GM21515 (cell line): ENCODE results near the gene SLC6A17.

Experiments used
- ATAC-seq: cut with Tn5 transposase; IDR thresholded peaks from one replicate; pipeline ENCODE4 v1.9.1; 2021; ENCODE audit not compliant: unreplicated experiment

Gene SLC6A17

DNA sequence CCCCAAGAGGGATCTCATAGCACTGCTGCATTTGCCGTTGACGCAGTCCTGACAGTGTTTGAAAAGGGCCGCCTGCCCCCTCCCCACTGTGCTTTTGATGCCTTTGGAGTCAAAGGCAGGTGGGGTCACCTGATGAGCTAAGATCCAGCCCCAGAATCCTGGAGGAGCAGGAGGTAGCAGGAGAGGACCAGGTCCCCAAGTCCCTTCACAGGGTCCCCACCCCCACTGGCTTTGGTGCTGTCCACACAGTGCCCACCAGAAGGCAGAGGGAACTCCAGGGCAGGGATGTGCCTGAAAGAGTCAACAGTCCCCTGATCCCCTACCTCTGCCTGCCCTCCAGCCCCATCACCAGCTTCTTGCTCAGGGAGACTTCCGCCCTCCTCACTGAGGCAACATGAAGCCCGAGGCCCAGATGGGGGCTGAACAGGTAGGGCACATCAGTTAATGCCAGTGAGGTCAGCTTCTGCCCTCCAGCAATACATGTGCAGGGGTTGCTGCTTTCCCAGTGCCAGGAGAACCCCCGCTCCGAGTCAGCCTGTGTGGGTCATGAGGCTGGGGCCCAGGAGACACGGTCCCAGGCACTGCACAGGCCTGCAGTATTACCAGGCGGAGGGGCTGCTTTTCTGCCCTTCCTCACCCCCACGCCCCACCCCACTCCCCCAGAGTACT lies 51.0 kb downstream of the SLC6A17 start:
- no peak for ATAC-seq

DNA sequence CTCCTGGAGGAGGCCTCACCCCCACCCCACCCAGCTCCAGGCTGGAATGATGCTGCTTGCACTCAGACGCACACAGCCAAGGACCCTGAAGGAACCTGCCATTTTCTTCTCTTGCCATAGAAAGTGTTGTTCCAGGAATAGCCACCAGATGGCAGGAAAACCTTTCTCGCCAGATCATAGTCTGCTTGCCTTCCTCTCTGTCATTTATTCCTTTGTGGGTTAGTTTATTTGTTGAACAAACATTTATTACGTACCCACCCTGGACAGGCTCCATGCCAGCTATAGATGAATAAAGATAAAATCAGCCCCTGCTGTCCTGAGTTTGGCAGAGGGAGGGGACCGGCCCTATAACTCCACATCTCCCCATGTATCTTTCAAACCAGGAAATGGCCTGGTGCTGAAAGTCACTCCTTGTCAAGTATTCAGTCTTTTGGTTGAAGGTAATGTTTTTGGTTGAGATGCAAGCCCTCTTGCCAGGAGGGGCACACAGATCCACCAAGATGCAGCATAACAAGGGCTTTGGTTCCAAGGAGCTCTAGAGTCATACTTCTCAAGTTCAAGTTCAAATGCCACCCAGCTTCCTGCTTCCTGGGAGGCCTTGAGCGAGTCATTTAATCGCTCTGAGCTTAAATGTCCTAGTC lies 52.8 kb downstream of the SLC6A17 start:
- no peak for ATAC-seq

DNA sequence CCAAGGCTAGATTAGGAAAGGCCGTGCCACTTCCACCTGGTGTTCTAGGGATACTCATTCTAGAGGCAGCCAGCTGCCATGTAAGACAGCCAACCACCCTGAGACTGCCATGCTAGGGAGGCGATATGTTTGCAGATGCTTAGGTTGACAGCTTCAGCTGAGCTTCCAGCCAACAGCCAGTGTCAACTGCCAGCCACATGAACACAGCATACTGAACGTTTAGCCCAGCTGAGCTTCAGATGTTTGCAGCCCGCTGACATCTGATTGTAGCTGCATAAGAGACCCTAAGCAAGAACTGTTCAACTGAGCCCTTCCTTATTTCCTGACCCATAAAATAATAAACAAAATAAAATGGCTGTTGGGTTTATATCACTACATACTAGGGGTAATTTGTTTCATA lies 54.9 kb downstream of the SLC6A17 start:
- ATAC-seq: no peak

DNA sequence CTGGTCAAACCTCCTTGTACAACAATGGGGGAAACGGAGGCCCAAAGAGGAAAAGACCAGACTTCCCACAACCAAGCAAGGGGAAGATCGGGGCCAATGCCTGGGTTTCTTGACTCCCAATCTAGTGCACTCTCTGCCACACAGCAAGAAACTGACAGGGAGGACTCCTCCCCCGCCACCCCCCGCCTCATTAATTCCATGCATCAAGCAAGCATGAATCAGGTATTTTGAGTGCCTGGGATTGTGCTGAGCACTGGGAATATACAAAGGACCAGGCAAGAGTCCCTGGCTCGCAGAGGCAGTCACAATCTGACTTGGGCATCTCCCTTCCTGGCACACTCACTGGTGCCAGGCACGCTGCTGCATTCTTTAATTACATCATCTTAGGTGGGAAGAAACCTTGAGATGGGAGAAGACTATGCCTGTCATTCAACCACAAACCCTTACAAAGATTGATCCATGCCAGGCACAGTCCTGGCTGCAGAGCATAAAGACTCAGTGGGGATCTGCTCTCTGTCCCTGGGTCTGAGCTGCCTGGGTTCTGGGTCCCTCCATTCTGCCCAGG lies 55.4 kb downstream of the SLC6A17 start:
- ATAC-seq: no peak

DNA sequence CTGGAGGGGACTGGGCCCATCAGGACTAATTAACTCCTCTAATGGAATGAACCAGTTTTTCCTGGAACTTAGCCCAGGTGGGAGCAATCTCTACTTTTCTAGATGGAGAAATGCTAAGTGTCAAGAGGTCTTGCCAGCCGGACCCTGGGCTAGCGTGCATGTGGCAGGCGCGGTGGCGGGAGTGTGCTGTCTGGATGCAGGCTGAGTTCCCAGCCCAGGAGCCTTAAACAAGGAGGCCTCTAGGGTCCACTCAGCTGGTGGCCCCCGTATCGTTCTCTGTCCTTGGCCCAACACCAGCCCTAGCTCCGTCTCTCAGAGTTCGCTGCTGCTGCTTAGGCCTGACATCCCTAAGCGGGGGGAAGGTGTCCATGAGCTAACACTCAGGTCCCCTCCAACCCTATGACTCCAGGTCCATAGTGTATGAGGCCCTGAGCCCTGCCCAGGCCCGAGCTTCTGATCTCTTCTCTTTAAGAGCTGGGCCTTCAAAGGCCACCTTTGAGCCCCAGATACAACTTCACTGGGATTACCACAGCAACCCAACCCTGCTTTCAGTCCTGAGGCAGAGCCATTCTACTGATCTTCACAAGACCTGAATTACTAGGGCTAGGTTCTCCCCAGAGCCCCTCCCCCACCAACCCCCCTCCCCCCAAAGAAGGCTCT lies 56.1 kb downstream of the SLC6A17 start:
- no peak for ATAC-seq

DNA sequence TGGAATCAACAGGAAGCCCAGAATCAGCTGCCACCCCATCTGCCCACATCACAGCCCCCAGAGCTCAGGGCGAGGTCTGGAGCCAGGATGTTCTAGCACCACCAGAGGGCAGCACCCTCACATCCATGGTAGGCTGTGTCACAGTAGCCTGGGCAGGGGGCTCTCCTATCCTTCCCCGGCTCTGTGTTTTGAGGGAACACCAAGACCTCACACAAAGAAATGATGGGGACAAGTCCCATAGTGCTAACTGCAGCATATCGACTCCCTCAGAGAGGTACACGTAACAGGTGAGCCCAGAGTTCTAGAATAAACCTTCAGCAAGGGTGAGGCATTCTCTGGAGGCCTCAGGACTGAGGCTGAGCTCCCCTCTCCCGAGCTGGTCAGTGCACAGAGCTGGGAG lies 57.5 kb downstream of the SLC6A17 start:
- no peak for ATAC-seq

DNA sequence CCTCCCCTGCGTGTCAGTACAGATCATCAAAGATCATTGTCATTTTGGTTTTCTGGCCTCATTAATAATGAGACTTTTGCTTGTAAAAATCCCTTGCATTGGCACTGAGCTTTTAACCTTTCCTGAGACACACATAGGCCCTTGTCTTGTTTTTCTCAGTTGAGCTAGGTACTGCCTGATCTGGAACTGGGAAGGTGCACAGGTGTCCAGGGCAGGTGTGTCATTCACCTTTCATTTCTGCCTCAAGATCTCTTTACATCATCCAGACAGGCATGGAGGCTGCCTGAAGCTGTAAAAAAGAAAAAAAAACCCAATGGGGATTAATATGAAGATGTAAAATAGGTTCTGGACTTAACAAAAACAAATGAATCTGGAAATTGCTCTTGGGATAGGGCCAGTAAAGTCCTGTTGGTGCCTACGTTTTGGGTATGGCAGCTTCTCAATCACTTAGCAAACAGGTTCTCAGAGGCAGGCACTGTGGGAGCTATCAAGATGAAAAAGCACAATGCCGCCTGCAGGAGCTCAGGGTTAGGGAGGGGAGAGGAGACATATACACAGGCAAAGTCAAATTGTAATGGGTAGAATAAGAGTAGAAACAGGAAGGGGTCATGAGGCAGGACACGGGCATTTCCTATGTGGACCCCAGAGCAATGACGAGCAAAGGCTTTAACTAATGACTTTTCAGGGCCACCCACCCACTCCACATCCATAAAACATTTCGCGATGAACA lies 58.8 kb downstream of the SLC6A17 start:
- no peak for ATAC-seq

DNA sequence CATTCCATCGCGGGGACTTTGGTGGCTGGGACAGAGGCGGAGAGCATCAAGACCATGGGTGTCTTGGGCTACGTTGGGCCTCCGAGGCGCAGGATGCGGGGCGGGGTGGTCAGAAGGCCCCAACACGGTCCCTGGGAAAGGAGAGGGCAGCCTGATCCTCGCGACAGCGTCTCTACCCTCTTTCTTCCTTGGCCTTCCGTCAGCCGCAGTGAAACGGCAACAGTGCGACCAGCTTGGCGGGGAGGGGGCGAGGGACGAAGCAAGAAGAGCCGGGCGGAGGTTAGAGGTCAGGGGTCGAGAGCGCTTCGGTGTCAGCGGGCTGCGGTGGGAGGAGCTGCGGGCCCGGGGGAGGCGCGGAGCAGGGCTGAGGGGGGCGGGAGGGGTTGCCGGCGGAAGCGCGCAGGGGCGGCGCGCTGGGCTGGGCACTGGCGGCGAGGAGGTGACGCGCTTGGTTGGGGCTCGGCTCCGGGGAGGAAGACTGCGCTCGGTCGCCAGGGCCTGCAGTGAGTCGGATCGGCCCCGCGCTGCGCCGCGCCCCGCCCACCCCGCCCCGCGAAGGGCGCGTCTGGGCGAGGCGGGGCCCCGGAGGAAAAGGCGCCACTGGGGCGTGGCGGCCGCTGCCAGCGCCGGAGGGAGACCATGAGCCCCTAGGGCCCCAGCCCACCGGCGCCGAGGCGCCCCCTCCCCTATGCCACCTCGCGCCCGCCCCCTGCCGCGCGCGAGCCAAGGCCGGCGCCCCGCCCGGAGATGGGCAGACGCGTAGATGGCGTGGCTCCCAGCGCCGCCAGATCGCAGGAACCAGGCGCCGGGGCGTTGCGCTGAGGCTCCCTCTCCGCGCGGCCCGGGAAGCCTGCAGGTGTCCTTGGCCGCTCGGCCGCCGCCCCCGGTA lies 59.7 kb downstream of the SLC6A17 start, which contains the start of gene KCNC4:
Gene KCNC4 (plus strand): TSS at position 600 of the 889 bp plus-strand sequence. CDS start 1,186 bp downstream, outside the sequence.
- peak; percentile 84 for ATAC-seq

DNA sequence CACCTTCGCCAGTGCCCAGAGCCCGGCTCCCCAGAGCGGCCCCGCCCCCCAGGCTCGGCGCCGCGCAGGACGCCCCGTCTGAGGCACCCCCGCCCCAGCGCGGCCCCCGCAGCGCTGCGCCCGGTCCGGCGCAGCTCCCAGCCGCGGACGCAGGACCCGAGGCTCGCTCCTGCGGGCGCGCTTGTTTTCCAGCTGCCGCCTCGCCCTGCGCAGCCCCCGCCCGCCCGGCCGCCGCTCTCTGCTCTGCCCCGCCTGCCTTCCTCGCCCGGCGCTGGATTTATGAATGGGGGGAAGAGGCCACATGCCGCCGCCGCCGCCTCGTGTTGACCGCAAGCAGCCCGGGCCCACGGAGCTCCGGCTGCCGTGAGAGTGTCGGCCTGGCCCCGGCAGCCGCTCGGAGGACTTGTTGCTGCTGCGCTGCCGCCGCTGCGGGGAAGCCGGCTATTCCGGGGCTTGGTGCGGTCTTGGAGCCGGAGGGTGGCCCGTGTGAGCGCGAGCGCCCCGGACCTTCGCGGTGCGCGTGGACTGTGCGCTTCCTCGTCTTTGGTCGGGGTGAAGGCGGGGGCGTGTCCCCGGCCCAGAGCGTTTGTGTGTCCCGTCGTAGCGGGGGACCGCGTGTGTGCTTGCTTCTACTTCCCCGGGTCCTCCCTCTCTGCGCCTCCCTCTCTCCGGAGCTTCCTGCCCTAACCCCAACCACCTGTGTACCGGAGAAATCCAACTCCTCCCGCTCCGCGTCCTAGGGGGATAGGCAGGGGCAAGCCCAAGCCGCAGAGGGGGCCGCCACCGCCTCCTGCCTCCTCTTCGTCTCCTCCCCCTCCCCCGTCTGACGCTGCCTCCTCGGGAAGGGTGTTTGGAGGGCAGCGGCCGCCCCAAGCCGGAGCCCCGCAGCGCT lies 60.6 kb downstream of the SLC6A17 start:
- ATAC-seq: no peak

DNA sequence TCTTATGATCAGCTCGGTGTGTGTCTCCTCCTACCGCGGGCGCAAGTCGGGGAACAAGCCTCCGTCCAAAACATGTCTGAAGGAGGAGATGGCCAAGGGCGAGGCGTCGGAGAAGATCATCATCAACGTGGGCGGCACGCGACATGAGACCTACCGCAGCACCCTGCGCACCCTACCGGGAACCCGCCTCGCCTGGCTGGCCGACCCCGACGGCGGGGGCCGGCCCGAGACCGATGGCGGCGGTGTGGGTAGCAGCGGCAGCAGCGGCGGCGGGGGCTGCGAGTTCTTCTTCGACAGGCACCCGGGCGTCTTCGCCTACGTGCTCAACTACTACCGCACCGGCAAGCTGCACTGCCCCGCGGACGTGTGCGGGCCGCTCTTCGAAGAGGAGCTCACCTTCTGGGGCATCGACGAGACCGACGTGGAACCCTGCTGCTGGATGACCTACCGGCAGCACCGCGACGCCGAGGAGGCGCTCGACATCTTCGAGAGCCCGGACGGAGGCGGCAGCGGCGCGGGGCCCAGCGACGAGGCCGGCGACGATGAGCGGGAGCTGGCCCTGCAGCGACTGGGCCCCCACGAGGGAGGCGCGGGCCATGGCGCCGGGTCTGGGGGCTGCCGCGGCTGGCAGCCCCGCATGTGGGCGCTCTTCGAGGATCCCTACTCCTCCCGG lies 61.3 kb downstream of the SLC6A17 start:
- no peak for ATAC-seq

DNA sequence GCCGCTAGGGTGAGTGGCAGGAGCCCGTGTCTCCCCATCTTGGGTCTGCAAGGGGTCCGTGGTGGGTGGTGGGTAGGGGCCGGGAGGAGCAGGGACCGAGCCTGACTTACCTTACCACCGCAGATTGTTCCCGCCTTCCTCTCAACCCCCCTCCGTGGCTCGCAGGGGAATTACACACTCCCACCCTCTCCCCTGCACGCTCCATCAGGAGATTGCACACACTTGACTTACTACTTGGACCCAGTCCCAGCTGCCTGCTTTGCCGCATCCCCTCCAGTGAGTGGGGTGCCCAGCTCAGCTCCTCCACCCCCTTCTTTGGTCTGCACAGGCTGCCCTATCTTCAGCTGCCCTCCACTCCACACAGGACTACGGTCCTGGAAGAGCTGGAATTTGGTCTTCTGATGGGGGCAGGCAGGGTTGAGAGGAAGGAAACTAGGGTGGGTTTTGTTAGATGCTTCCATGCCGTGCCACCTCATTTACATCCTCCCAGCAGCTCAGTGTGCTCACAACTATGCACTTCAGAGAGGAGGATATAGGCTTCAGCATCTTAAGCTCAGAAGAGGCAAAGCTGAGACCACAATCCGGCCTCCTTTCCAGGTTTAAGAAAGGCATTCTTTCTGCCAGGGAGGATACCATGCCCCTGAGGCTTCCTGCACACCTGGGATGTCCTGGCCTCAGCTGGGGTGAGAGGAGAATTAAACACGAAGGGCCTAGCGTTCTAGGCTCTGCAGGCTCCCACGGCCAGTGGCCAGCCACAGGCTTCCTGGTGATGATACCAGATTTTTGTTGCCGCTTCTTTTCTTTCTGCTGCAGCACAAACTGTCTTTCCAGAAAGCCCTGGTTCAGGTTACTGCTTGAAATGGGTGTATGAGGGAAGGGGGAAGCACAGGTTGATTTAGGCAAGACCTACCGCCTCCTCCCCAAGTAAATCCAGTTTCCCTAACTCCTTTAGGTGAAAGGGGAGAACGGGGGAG lies 62.2 kb downstream of the SLC6A17 start:
- no peak for ATAC-seq

DNA sequence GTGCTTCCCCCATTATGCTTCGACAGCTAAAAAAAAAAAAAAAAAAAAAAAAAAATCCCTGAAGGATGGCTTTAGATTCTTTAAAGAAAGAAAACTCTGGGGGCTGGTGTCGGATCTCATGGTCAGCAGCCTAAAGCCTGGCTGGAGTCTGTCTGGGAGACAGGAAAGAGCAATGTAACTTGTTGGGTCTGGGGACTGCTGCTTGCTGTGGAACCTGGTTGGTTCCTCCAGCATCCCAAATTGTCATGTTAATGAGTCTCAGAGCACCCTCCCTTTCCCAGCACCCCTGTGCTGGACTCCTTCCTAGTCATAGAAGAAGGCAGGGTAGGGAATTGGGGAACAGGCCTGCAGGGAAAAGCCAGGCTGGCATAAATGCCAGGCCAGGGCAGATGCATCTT lies 62.8 kb downstream of the SLC6A17 start:
- no peak for ATAC-seq

DNA sequence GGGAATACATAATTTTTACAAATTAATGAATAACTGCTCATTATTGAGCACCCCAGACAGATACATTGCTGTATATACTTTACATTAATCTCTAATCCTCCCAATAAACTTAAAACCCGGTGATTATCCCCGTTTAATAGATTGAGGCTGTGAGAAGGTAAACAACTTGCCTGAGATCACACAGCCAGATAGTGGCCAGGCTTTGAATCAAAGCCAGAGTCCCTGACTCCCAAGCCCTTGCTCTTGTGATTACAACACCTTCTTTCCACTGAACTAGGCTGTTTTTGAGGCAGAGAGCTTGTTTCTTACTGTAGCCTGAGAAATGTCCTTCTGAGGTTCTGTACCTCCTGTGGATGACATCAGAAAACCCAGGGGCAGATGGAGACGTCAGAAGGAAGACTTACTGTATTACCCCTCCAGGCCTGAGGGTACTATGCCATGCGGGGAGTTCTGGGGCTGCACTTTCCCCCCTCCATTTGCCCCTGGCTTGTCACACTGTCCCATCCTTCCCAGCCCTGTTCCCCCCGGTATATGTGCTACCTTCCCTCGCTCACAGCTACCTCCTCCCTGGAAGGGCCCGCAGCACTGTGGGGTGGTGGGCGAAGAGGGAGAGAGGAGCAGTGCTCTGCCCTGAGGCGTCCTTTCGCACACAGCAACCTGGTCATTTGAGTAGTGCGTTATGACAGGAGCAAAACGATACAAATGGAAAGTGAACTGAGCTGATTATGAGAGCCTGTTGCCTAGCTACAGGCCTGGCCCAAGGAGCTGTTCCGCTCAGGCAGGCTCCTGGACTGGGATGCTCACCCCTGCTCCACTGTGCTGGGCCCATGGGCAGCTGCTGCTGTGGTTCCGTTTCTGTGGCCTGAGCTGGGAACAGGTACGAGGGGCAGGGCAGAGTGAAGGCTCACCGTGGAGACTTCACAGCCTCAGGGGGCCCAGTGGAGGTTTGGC lies 64.4 kb downstream of the SLC6A17 start:
- ATAC-seq: no peak

DNA sequence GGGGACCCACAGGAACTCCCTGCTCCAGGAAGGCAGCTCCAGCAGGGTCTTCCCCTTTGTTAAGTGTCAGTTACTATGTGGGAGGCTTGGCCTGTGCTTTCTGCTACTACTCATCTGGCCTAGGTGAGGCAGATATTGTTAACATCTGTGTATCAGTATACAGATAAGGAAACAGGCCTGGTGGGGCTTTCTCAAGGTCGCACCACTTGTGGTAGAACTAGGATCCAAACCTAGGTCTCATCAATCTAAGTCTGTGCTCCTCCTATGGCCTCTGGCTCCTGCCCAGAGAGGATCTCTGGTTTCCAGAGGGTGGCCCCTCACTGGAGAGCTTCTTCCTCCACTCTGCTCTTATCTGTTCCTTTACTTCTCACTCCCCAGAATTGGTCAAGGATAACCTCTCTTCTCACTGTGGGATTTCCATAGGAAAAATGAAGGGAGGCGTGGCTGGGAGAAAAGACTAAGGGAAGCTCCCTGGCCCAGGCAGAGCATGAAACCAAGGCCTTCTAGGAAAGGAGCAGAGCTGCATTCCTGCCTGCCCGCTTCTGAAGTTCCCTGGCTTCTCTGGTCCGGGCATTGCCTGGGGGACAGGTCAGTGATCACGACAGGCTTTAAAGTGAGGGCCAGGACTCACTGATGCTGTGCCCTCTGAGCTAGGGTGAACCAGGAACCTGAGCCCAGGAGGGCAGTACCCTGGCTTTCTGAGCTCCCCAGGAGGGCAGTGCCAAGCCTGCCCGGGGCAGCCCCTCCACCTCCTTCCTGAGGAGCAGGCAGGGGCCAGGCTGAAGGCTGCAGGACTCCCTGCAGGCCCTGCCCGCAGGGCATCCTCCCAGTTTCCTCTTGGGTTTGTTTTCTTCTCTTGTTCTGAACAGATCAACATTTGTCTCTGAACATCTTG lies 65.6 kb downstream of the SLC6A17 start:
- ATAC-seq: no peak

DNA sequence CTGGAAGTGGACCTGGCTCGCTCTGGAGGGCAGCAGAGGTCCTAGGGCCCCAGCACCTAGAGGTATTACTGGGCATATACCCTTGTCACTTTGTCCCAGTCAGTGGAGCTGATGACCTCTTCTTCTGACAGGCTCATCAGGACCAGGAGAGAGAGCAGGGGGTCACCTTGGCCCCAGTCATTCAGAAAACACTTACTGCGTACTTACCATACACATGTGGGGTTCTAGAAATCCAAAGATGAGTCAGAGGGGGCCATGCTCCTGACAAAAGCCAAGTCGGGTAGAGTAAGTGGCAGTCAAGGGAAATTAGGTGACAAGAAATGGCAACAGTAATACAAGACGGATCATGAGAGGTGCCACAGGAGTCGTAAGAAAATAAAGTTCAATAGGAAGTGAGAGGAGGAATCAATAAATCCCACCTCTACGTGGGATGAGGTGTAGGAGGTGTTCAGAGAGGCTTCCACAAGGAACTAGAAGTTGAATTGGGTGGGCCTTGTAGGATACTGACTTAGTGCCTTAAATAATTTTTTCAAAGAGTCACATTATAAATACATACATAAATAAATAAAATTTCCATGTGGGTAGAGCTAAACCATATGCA lies 66.7 kb downstream of the SLC6A17 start:
- ATAC-seq: no peak
